IPS-18a (cell line): ENCODE results near the gene PLEKHJ1.

Experiments
- H3K27ac ChIP-seq: one replicate; pipeline ENCODE4 v1.5.1; 2013; ENCODE audit warnings: low read length
- H3K27me3 ChIP-seq: one replicate; pipeline ENCODE4 v1.6.1; 2013; ENCODE audit warnings: mild to moderate bottlenecking, low read length; ENCODE audit not compliant: control insufficient read depth, insufficient read depth
- H3K36me3 ChIP-seq: one replicate; pipeline ENCODE4 v1.6.1; 2013; ENCODE audit warnings: low read depth, low read length; ENCODE audit not compliant: control insufficient read depth
- H3K4me1 ChIP-seq: one replicate; pipeline ENCODE4 v1.6.1; 2013; ENCODE audit warnings: low read depth, low read length; ENCODE audit not compliant: control insufficient read depth
- H3K4me3 ChIP-seq: one replicate; pipeline ENCODE4 v1.5.1; 2013; ENCODE audit warnings: low read length
- H3K9ac ChIP-seq: one replicate; pipeline ENCODE4 v1.6.1; 2013; ENCODE audit warnings: mild to moderate bottlenecking, low read length, moderate library complexity
- H3K9me3 ChIP-seq: one replicate; pipeline ENCODE4 v1.6.1; 2013; ENCODE audit warnings: low read depth, low read length; ENCODE audit not compliant: control insufficient read depth

PLEKHJ1 gene

GRCh38 chr19:2219726-2220125 is 16.4 kb downstream of the PLEKHJ1 start:
- peaks cover 21% of the 10 kb centered on the region for H3K36me3 ChIP-seq
- H3K4me3 ChIP-seq, result no peak overlapping the region
- no peaks in the 10 kb centered on the region for H3K27me3 ChIP-seq
- H3K9ac ChIP-seq, result no peak overlapping the region
- no peaks in the 10 kb centered on the region for H3K9me3 ChIP-seq
- H3K27ac ChIP-seq, result no peak overlapping the region
- no peaks in the 10 kb centered on the region for H3K4me1 ChIP-seq

GRCh38 chr19:2217591-2217990 is 18.5 kb downstream of the PLEKHJ1 start:
- H3K4me3 ChIP-seq, result no peak overlapping the region
- H3K9me3 ChIP-seq, result no peaks in the 10 kb centered on the region
- H3K36me3 ChIP-seq, result peaks cover 28% of the 10 kb centered on the region
- H3K9ac ChIP-seq, result no peak overlapping the region
- H3K27ac ChIP-seq, result no peak overlapping the region
- no peaks in the 10 kb centered on the region for H3K4me1 ChIP-seq
- no peaks in the 10 kb centered on the region for H3K27me3 ChIP-seq

- H3K4me1 ChIP-seq, result no peaks in the 10 kb centered on the region
- H3K27ac ChIP-seq, result no peak overlapping the region
- no peaks in the 10 kb centered on the region for H3K9me3 ChIP-seq
- H3K36me3 ChIP-seq, result peaks cover 34% of the 10 kb centered on the region
- H3K4me3 ChIP-seq, result no peak overlapping the region
- H3K9ac ChIP-seq, result no peak overlapping the region
- no peaks in the 10 kb centered on the region for H3K27me3 ChIP-seq
These were observed 19.5 kb downstream of the PLEKHJ1 start for GRCh38 chr19:2216361-2217225.

GRCh38 chr19:2215281-2215751 is 20.8 kb downstream of the PLEKHJ1 start:
- no peaks in the 10 kb centered on the region for H3K9me3 ChIP-seq
- H3K4me1 ChIP-seq, result no peaks in the 10 kb centered on the region
- H3K4me3 ChIP-seq, result no peak overlapping the region
- no peaks in the 10 kb centered on the region for H3K27me3 ChIP-seq
- peaks cover 37% of the 10 kb centered on the region for H3K36me3 ChIP-seq
- H3K9ac ChIP-seq, result no peak overlapping the region
- no peak overlapping the region for H3K27ac ChIP-seq

- H3K9me3 ChIP-seq, result no peaks in the 10 kb centered on the region
- no peak overlapping the region for H3K27ac ChIP-seq
- H3K4me3 ChIP-seq, result no peak overlapping the region
- no peaks in the 10 kb centered on the region for H3K4me1 ChIP-seq
- no peak overlapping the region for H3K9ac ChIP-seq
- no peaks in the 10 kb centered on the region for H3K27me3 ChIP-seq
- H3K36me3 ChIP-seq, result peaks cover 37% of the 10 kb centered on the region
These were observed 21.9 kb downstream of the PLEKHJ1 start for GRCh38 chr19:2214251-2214650.

- Histone ChIP-seq H3K4me1 (no peaks in the 10 kb centered on the region), H3K36me3 (peaks cover 37% of the 10 kb centered on the region), H3K27me3 (no peaks in the 10 kb centered on the region), H3K4me3 (no peak overlapping the region), H3K9me3 (no peaks in the 10 kb centered on the region), H3K9ac (no peak overlapping the region), H3K27ac (no peak overlapping the region)
These were observed 22.3 kb downstream of the PLEKHJ1 start for GRCh38 chr19:2213799-2214198.

GRCh38 chr19:2212861-2213711 is 23.0 kb downstream of the PLEKHJ1 start:
- Histone ChIP-seq H3K4me3 (no peak overlapping the region), H3K9me3 (no peaks in the 10 kb centered on the region), H3K36me3 (peaks cover 37% of the 10 kb centered on the region), H3K9ac (no peak overlapping the region), H3K27me3 (no peaks in the 10 kb centered on the region), H3K27ac (no peak overlapping the region), H3K4me1 (no peaks in the 10 kb centered on the region)

GRCh38 chr19:2210987-2211740 is 25.0 kb downstream of the PLEKHJ1 start:
- H3K27ac ChIP-seq, result no peak overlapping the region
- H3K4me1 ChIP-seq, result no peaks in the 10 kb centered on the region
- no peaks in the 10 kb centered on the region for H3K9me3 ChIP-seq
- H3K36me3 ChIP-seq, result peaks cover 22% of the 10 kb centered on the region
- H3K9ac ChIP-seq, result no peak overlapping the region
- H3K27me3 ChIP-seq, result no peaks in the 10 kb centered on the region
- H3K4me3 ChIP-seq, result no peak overlapping the region

- H3K27ac ChIP-seq, result no peak overlapping the region
- H3K9me3 ChIP-seq, result no peaks in the 10 kb centered on the region
- no peaks in the 10 kb centered on the region for H3K4me1 ChIP-seq
These were observed 25.9 kb downstream of the PLEKHJ1 start for GRCh38 chr19:2210206-2210605.

GRCh38 chr19:2209408-2209807 is 26.7 kb downstream of the PLEKHJ1 start:
- Histone ChIP-seq H3K9ac (no peak overlapping the region), H3K36me3 (peaks cover 21% of the 10 kb centered on the region), H3K9me3 (no peaks in the 10 kb centered on the region), H3K4me1 (no peaks in the 10 kb centered on the region), H3K4me3 (no peak overlapping the region), H3K27me3 (no peaks in the 10 kb centered on the region), H3K27ac (no peak overlapping the region)

More at GRCh38 chr19:2210206-2210605, 25.9 kb downstream of the PLEKHJ1 start:
- peaks cover 22% of the 10 kb centered on the region for H3K36me3 ChIP-seq
- H3K9ac ChIP-seq, result no peak overlapping the region
- H3K4me3 ChIP-seq, result no peak overlapping the region
- no peaks in the 10 kb centered on the region for H3K27me3 ChIP-seq

- no peak overlapping the region for H3K4me3 ChIP-seq
- H3K4me1 ChIP-seq, result no peaks in the 10 kb centered on the region
- no peak overlapping the region for H3K27ac ChIP-seq
- no peaks in the 10 kb centered on the region for H3K9me3 ChIP-seq
- H3K27me3 ChIP-seq, result no peaks in the 10 kb centered on the region
- H3K36me3 ChIP-seq, result peaks cover 17% of the 10 kb centered on the region
- H3K9ac ChIP-seq, result no peak overlapping the region
These were observed 27.2 kb downstream of the PLEKHJ1 start for GRCh38 chr19:2208975-2209374.
